GM21737 (cell line): ENCODE measurements around the gene SYNJ1.
"Not testable (repeated sequence)": the region's sequence is repeated elsewhere in the genome, so short reads cannot be mapped to it uniquely, and the experiment has no call there.

Experiments
- ATAC-seq: cut with Tn5 transposase; IDR thresholded peaks from one replicate; pipeline ENCODE4 v1.9.1; 2021; ENCODE audit warnings: mild to moderate bottlenecking, moderate library complexity; ENCODE audit not compliant: unreplicated experiment

SYNJ1 gene

GRCh38 chr21:32741336-32741735 lies 13.5 kb upstream of the SYNJ1 start:
- ATAC-seq: no peak

GRCh38 chr21:32739946-32740345 lies 12.1 kb upstream of the SYNJ1 start:
- ATAC-seq: no peak

GRCh38 chr21:32736083-32736482 lies 8.3 kb upstream of the SYNJ1 start:
- not testable (repeated sequence) for ATAC-seq

- no peak for ATAC-seq
Measured at GRCh38 chr21:32735524-32735923, 7.7 kb upstream of the SYNJ1 start.

GRCh38 chr21:32733990-32734613 lies 6.3 kb upstream of the SYNJ1 start:
- ATAC-seq: no peak

GRCh38 chr21:32733356-32733755 lies 5.5 kb upstream of the SYNJ1 start:
- ATAC-seq: no peak

- no peak for ATAC-seq
Measured at GRCh38 chr21:32732544-32732943, 4.7 kb upstream of the SYNJ1 start.

- no peak for ATAC-seq
Measured at GRCh38 chr21:32728848-32729247, 1.0 kb upstream of the SYNJ1 start.

GRCh38 chr21:32728456-32728839 lies 635 bp upstream of the SYNJ1 start:
- ATAC-seq: peak; percentile 4

GRCh38 chr21:32726839-32727686 lies 750 bp downstream of the SYNJ1 start:
- ATAC-seq: peak; percentile 18

GRCh38 chr21:32719085-32719484 lies 8.7 kb downstream of the SYNJ1 start:
- no peak for ATAC-seq

GRCh38 chr21:32717851-32718316 lies 9.9 kb downstream of the SYNJ1 start:
- ATAC-seq: no peak

GRCh38 chr21:32716486-32716885 lies 11.3 kb downstream of the SYNJ1 start:
- no peak for ATAC-seq

- ATAC-seq: no peak
Measured at GRCh38 chr21:32713726-32714125, 14.1 kb downstream of the SYNJ1 start.

GRCh38 chr21:32712641-32713040 lies 15.2 kb downstream of the SYNJ1 start:
- no peak for ATAC-seq

- peak; percentile 98 for ATAC-seq
Measured at GRCh38 chr21:32712043-32712442, 15.8 kb downstream of the SYNJ1 start.

GRCh38 chr21:32710987-32711386 lies 16.8 kb downstream of the SYNJ1 start:
- no peak for ATAC-seq

- ATAC-seq: no peak
Measured at GRCh38 chr21:32710069-32710784, 17.6 kb downstream of the SYNJ1 start.

- ATAC-seq: no peak
Measured at GRCh38 chr21:32708069-32708468, 19.7 kb downstream of the SYNJ1 start.

- no peak for ATAC-seq
Measured at GRCh38 chr21:32705901-32706300, 21.9 kb downstream of the SYNJ1 start.

- no peak for ATAC-seq
Measured at GRCh38 chr21:32705139-32705538, 22.7 kb downstream of the SYNJ1 start.

GRCh38 chr21:32702702-32703101 lies 25.1 kb downstream of the SYNJ1 start:
- ATAC-seq: no peak
